SH-SY5Y (cell line): Measurements from ENCODE around the gene OSGIN1.

ENCODE experiments used
- GATA2 ChIP-seq: IDR thresholded peaks from 2 replicates; pipeline ENCODE4 v1.6.1; 2011; ENCODE audit warnings: mild to moderate bottlenecking, low read depth, low read length
- GATA3 ChIP-seq: IDR thresholded peaks from 2 replicates; pipeline ENCODE4 v1.6.1; 2011; ENCODE audit warnings: low read depth, mild to moderate bottlenecking, low read length, moderate library complexity

- TF ChIP-seq GATA2 (no peak), GATA3 (no peak)
Measured at GRCh38 chr16:83974475-83974874, 21.4 kb downstream of the OSGIN1 start.
